Heart left ventricle (tissue), 16 donors: ENCODE results near the gene ATF7. TPM values are rescaled to one million over a fixed set of nuclear protein-coding genes. Genes with fewer than 3 reads are reported as not detected.

Experiments used
- ATAC-seq, 4 donors: fragments of 200-7000 bp; cut with Tn5 transposase; one replicate each; pipeline ENCODE4 v1.9.1; 2020 to 2022; ENCODE audit warnings: moderate library complexity in 4 of 4, mild to moderate bottlenecking in 3 of 4, moderate number of reproducible peaks in 1 of 4
- DNase-seq, 5 donors: peaks; one replicate each; pipeline ENCODE4 v3.0.0-alpha.2; 2020
- H3K27ac ChIP-seq, 12 donors: fragments of 200-600 bp; sonication (generic) in 4 of 12; one replicate each; pipeline versions ENCODE4 v1.5.0 to v1.8.0; 2016 to 2022; ENCODE audit warnings: mild to moderate bottlenecking in 2 of 12
- H3K27me3 ChIP-seq, 9 donors: fragments of 200-600 bp; sonication (generic) in 2 of 9; one replicate each; pipeline versions ENCODE4 v1.5.1 to v1.8.0; 2016 to 2022; ENCODE audit warnings: mild to moderate bottlenecking in 3 of 9
- H3K36me3 ChIP-seq, 9 donors: fragments of 200-600 bp; sonication (generic) in 2 of 9; one replicate each; pipeline versions ENCODE4 v1.5.0 to v1.8.0; 2018 to 2022; ENCODE audit warnings: mild to moderate bottlenecking in 2 of 9
- H3K4me1 ChIP-seq, 12 donors: fragments of 200-600 bp; sonication (generic) in 4 of 12; one replicate each; pipeline versions ENCODE4 v1.5.0 to v1.8.0; 2016 to 2022; ENCODE audit warnings: mild to moderate bottlenecking in 3 of 12
- H3K4me3 ChIP-seq, 12 donors: fragments of 200-600 bp; sonication (generic) in 4 of 12; one replicate each; pipeline versions ENCODE4 v1.5.0 to v1.8.0; 2017 to 2022; ENCODE audit warnings: mild to moderate bottlenecking in 9 of 12, moderate library complexity in 4 of 12
- H3K9me3 ChIP-seq, 12 donors: fragments of 200-600 bp; sonication (generic) in 4 of 12; one replicate each; pipeline versions ENCODE4 v1.5.0 to v1.8.0; 2016 to 2022; ENCODE audit warnings: mild to moderate bottlenecking in 1 of 12
- POLR2A ChIP-seq, 2 donors: fragments of 450-650 bp; IDR thresholded peaks; one replicate each; pipeline ENCODE4 v1.6.1; 2017; ENCODE audit warnings: antibody characterized with exemption in 2 of 2, mild to moderate bottlenecking in 2 of 2, moderate library complexity in 2 of 2
- WGBS, 4 donors: extraction: QIAGEN DNeasy Blood & Tissue Kit in 2 of 4; methylation state at CpG; one replicate each; pipeline versions ENCODE4 v1.1.5 to v1.1.7; 2013 to 2018; 5-methylcytosine and 5-hydroxymethylcytosine counted together
- intact Hi-C, 10 donors: fragments of 100-400 bp; cut with DNase I; formaldehyde crosslinking; loops; one replicate each; pipeline versions ENCODE4 v1.11.1 to v1.14.2; 2022
- polyA plus RNA-seq, 2 donors: library from polyadenylated mRNA; stranded (reverse); fragments of 200-250 nt; gene quantifications; one replicate each; pipeline ENCODE4 v1.2.3, GENCODE V29; 2013
- total RNA-seq, 9 donors: library from RNA; depleted of rRNA in 2 of 9; stranded (reverse); fragments of >200 nt in 2 of 9; fragmentation: NEBNext Ultra II Directional in 3 of 9; extraction: Animal tissue kit (Norgen Biotek cat#: 25700) in 3 of 9; gene quantifications; one replicate each; pipeline versions ENCODE4 v1.1.0 to v1.2.4, GENCODE V29; 2016 to 2023
- TF ChIP-seq, protein P1 (sequence below), 12 donors: fragments of 200-600 bp; sonication (generic) in 4 of 12; IDR thresholded peaks; one replicate each; pipeline versions ENCODE4 v1.5.0 to v1.8.0; 2018 to 2022; ENCODE audit warnings: antibody characterized with exemption in 12 of 12, mild to moderate bottlenecking in 5 of 12
- donor health status: ischemic (EF 13 %, LVEDD 7.1; RV severe dilation, severe dysfunction).
- donor health status: healthy with polysubstance abuse.
- donor health status: DM: no; HTN: yes; CAD: no.
- donor health status: DM: no; HTN: no; CAD: no.
- donor health status: ischemic (EF 25% LVEDD 6.9; RV normal size, moderate dysfunction).
- donor health status: ischemic (EF 25% LVEDD 5.7; RV mildly dilated, moderate dysfunction).
- donor health status: healthy.
- donor health status: DM: yes; HTN: yes; CAD: no.
- donor health status: ischemic (EF 35%, LVEDD 5.7; RV mildly dilated, moderate dysfunction).
- donor health status: nonischemic (EF 11% LVEDD 7.7; RV severe dilation, severe dysfunction).
- donor health status: DM: yes; HTN: yes; CAD: no.
- donor health status: PGD.
- donor health status: ischemic (EF 29% LVEDD 5.4; RV normal size, mild dysfunction).
- donor health status: nonischemic (EF 23%, LVEDD 6.1; RV moderate dilation, normal function).

Gene ATF7
- total and polyA plus RNA-seq, 11 donors, result 20.0 to 43.2 (median 31.8) TPM

DNA sequence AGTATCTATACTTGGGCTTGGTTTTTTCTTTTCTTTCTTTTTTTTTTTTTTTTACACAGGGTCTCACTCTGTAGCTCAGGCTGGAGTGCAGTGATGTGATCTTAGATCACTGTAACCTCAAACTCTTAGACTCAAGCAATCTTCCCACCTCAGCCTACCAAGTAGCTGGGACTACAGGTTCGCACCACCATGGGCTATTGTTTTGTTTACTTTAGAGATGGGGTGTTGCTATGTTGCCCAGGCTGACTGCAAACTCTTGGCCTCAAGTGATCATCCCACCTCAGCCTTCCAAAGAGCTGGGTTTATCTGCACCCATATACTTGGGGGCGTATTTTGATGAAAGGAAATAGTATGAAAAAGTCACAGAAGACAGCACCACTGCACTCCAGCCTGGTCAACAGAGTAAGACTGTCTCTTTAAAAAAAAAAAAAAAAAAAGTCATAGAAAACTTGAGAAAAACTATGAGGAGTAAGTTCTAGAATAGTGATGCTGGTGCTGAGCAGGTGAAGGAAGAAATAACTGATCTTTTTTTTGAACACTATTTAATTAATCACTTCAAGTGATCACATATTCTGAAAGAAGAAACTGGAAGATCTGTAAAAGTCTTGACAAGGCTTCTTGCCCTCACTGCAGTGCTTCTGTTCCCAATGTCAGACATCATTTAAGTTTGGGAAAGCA lies 65.1 kb downstream of the ATF7 start:
- peaks cover 0 to 68% (median 23%) of the 10 kb centered on the region in 12 donors for H3K4me1 ChIP-seq
- TF ChIP-seq, protein P1, sequence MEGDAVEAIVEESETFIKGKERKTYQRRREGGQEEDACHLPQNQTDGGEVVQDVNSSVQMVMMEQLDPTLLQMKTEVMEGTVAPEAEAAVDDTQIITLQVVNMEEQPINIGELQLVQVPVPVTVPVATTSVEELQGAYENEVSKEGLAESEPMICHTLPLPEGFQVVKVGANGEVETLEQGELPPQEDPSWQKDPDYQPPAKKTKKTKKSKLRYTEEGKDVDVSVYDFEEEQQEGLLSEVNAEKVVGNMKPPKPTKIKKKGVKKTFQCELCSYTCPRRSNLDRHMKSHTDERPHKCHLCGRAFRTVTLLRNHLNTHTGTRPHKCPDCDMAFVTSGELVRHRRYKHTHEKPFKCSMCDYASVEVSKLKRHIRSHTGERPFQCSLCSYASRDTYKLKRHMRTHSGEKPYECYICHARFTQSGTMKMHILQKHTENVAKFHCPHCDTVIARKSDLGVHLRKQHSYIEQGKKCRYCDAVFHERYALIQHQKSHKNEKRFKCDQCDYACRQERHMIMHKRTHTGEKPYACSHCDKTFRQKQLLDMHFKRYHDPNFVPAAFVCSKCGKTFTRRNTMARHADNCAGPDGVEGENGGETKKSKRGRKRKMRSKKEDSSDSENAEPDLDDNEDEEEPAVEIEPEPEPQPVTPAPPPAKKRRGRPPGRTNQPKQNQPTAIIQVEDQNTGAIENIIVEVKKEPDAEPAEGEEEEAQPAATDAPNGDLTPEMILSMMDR (IDR thresholded peaks at IDR 0.05), result no peak
- no peak for TF ChIP-seq POLR2A (IDR thresholded peaks at IDR 0.05)
- H3K9me3 ChIP-seq, result no peaks in the 10 kb centered on the region
- peak overlapping the region in 7 of 12 donors; percentile 5 to 57 (median 47) for H3K27ac ChIP-seq
- 79 to 98% (median 91%) methylated on average over 2 of the region's 2 CpGs for WGBS, 4 donors
- DNase-seq, result no peak
- H3K27me3 ChIP-seq, result no peaks in the 10 kb centered on the region
- H3K4me3 ChIP-seq, result no peak overlapping the region
- peak in 1 of 4 donors; percentile 5 for ATAC-seq
- peaks cover 0 to 9% (median 0%) of the 10 kb centered on the region in 9 donors for H3K36me3 ChIP-seq
- intact Hi-C loops, result loop anchor here in 1 of 10 donors (10.0 kb wide), 1 partner anchor 54 kb away; no protein-coding TSS in a partner anchor

DNA sequence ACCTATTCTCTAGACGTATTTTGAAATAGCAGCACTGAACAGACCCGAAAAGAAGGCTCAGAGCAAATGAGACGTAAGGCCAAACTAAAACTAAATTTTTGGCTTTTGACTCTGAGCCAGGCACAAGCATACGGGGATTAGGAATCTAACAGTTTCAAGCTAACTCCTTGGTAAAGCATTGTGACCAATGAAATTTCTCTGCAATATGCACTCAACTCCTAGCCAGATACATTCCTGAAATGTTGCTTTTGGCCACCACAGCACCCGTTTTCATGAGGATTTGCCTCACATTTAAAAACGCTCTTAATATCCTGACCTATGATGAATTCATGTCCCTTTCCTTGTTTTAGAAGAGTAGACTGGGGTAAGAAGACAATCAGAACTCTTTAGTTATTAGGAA lies 65.8 kb downstream of the ATF7 start:
- DNase-seq, result no peak
- H3K27ac ChIP-seq, result peak overlapping the region in 8 of 12 donors; percentile 5 to 57 (median 42)
- peak in 3 of 4 donors; percentile 52 to 81 (median 57) for ATAC-seq
- intact Hi-C loops, result loop anchor here in 1 of 10 donors (10.0 kb wide), 1 partner anchor 54 kb away; no protein-coding TSS in a partner anchor
- no peaks in the 10 kb centered on the region for H3K9me3 ChIP-seq
- H3K4me1 ChIP-seq, result peaks cover 0 to 62% (median 23%) of the 10 kb centered on the region in 12 donors
- H3K27me3 ChIP-seq, result no peaks in the 10 kb centered on the region
- H3K36me3 ChIP-seq, result peaks cover 0 to 9% (median 0%) of the 10 kb centered on the region in 9 donors
- no peak overlapping the region for H3K4me3 ChIP-seq
- no peak for TF ChIP-seq POLR2A (IDR thresholded peaks at IDR 0.05)
- TF ChIP-seq, protein P1 (IDR thresholded peaks at IDR 0.05), result no peak
- WGBS, 4 donors, result 61 to 73% (median 69%) methylated on average over 6 of the region's 6 CpGs

DNA sequence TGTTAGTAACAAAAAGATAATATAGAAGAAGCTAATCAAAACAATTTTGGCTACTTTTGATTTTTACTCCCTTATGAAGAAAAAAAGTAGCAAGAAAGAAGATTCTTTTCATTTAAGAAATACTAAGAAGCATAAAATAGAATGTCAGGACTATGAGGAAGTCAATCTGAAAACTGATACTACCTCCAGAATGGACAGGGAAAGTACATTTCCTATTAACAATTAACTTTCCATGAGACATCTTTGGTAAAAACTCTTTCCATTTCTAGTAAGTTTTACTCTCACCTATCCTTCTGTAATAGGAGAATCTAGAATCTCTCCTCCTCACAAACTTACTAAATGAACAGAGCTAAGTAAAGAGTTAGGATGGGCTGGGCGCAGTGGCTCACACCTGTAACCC lies 67.6 kb downstream of the ATF7 start:
- WGBS, 4 donors, result 97 to 100% (median 100%) methylated on average over 1 of the region's 1 CpG
- no peak overlapping the region for H3K4me3 ChIP-seq
- no peak for ATAC-seq
- H3K36me3 ChIP-seq, result peaks cover 0 to 11% (median 0%) of the 10 kb centered on the region in 9 donors
- no peak overlapping the region for H3K27ac ChIP-seq
- H3K9me3 ChIP-seq, result no peaks in the 10 kb centered on the region
- no peak for DNase-seq
- TF ChIP-seq POLR2A (IDR thresholded peaks at IDR 0.05), result no peak
- TF ChIP-seq, protein P1 (IDR thresholded peaks at IDR 0.05), result no peak
- peaks cover 0 to 50% (median 19%) of the 10 kb centered on the region in 12 donors for H3K4me1 ChIP-seq
- intact Hi-C loops, result loop anchor here in 2 of 10 donors (5.0 kb wide), 2 partner anchors 39 to 119 kb away; partner anchors contain the start of gene ATP5MC2 (in 1 of the 2)
- no peaks in the 10 kb centered on the region for H3K27me3 ChIP-seq
